ENCODE measurements around the gene LSM14A. TPM values are rescaled to one million over a fixed set of nuclear protein-coding genes. Genes with fewer than 3 reads are reported as not detected.
A peak's percentile ranks its signal among the peaks of the same experiment; 100 is the strongest.

Gene LSM14A
- total and polyA plus RNA-seq, 4 donors: 12.6 to 133 (median 48.0) TPM

DNA sequence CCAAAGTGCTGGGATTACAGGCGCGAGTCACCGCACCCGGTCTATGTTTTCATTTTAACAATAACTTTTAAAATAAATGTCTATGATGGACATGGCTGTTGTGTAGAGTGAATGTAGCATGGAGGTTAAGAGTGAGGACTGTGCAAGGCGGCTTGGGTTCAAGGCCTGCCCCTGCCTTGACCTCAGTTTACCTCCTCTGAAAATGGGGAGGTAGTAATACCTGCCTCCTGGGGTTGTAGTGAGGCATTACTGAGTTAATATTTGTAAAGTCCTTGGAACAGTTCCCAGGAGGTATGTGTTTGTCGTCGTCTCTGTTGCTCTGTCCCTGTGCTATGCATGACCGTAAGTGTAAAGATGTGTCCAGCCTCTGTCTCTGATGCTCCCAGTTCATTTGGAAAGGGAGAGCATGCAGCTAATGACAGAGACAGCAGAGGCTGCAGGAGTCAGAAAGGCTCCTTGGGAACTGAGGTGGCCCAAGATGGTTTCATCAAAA lies 91.5 kb downstream of the LSM14A start:
- Histone ChIP-seq H3K9ac (ENCODE audit: low read depth in 1 of 2, low read length in 2 of 2) (no peak overlapping the region), H3K36me3 (ENCODE audit: control insufficient read depth in 4 of 4, insufficient read depth in 3 of 4, low read depth in 1 of 4, low read length in 3 of 4) (no peaks in the 10 kb centered on the region), H3K27me3 (ENCODE audit: control insufficient read depth in 4 of 4, insufficient read depth in 4 of 4, low read length in 3 of 4) (no peaks in the 10 kb centered on the region), H3K4me1 (ENCODE audit: control insufficient read depth in 4 of 4, insufficient read depth in 4 of 4, low read length in 3 of 4) (peaks cover 0 to 15% (median 9%) of the 10 kb centered on the region in 4 donors), H3K9me3 (ENCODE audit: control insufficient read depth in 4 of 4, low read length in 3 of 4) (no peaks in the 10 kb centered on the region), H3K4me3 (ENCODE audit: low read depth in 1 of 3, low read length in 3 of 3) (no peak overlapping the region), H3K27ac (ENCODE audit: low read depth in 1 of 2, low read length in 2 of 2) (no peak overlapping the region)
- WGBS: 70% methylated on average over 8 of the region's 8 CpGs
- TF ChIP-seq JUND (IDR thresholded peaks at IDR 0.05) (no peak), SP1 (IDR thresholded peaks at IDR 0.05) (peak; percentile 8), GABPA (IDR thresholded peaks at IDR 0.05 in 1 of 2, conservative IDR thresholded peaks at IDR 0.05 in 1 of 2) (no peak), RXRA (IDR thresholded peaks at IDR 0.05) (peak; percentile 42 to 48), RAD21 (IDR thresholded peaks at IDR 0.05) (peak in 1 of 2 donors; percentile 23), HNF4A (conservative IDR thresholded peaks at IDR 0.05) (peak; percentile 15 to 21), MAX (IDR thresholded peaks at IDR 0.05) (peak; percentile 21), FOXA1 (IDR thresholded peaks at IDR 0.05) (peak; percentile 16), HNF4G (IDR thresholded peaks at IDR 0.05) (no peak)
- TF ChIP-seq, protein P1, sequence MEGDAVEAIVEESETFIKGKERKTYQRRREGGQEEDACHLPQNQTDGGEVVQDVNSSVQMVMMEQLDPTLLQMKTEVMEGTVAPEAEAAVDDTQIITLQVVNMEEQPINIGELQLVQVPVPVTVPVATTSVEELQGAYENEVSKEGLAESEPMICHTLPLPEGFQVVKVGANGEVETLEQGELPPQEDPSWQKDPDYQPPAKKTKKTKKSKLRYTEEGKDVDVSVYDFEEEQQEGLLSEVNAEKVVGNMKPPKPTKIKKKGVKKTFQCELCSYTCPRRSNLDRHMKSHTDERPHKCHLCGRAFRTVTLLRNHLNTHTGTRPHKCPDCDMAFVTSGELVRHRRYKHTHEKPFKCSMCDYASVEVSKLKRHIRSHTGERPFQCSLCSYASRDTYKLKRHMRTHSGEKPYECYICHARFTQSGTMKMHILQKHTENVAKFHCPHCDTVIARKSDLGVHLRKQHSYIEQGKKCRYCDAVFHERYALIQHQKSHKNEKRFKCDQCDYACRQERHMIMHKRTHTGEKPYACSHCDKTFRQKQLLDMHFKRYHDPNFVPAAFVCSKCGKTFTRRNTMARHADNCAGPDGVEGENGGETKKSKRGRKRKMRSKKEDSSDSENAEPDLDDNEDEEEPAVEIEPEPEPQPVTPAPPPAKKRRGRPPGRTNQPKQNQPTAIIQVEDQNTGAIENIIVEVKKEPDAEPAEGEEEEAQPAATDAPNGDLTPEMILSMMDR (IDR thresholded peaks at IDR 0.05; ENCODE audit: low read depth, low read length, missing input control): peak; percentile 5
- DNase-seq (ENCODE audit: low spot score): no peak

- Histone ChIP-seq H3K4me3 (ENCODE audit: low read depth in 1 of 3, low read length in 3 of 3) (no peak overlapping the region), H3K27me3 (ENCODE audit: control insufficient read depth in 4 of 4, insufficient read depth in 4 of 4, low read length in 3 of 4) (no peaks in the 10 kb centered on the region), H3K4me1 (ENCODE audit: control insufficient read depth in 4 of 4, insufficient read depth in 4 of 4, low read length in 3 of 4) (peaks cover 5 to 29% (median 17%) of the 10 kb centered on the region in 4 donors), H3K36me3 (ENCODE audit: control insufficient read depth in 4 of 4, insufficient read depth in 3 of 4, low read depth in 1 of 4, low read length in 3 of 4) (no peaks in the 10 kb centered on the region), H3K9ac (ENCODE audit: low read depth in 1 of 2, low read length in 2 of 2) (no peak overlapping the region), H3K9me3 (ENCODE audit: control insufficient read depth in 4 of 4, low read length in 3 of 4) (no peaks in the 10 kb centered on the region), H3K27ac (ENCODE audit: low read depth in 1 of 2, low read length in 2 of 2) (no peak overlapping the region)
- TF ChIP-seq NR2F2 (IDR thresholded peaks at IDR 0.05) (peak; percentile 23), JUND (IDR thresholded peaks at IDR 0.05) (no peak), GABPA (IDR thresholded peaks at IDR 0.05 in 1 of 2, conservative IDR thresholded peaks at IDR 0.05 in 1 of 2) (no peak), EGR1 (IDR thresholded peaks at IDR 0.05; ENCODE audit: low read depth in 2 of 2) (no peak)
- no peak for DNase-seq (ENCODE audit: low spot score)
- WGBS: 78% methylated on average over 6 of the region's 6 CpGs
Observed at GRCh38 chr19:34265221-34265650, 92.9 kb downstream of the LSM14A start.

DNA sequence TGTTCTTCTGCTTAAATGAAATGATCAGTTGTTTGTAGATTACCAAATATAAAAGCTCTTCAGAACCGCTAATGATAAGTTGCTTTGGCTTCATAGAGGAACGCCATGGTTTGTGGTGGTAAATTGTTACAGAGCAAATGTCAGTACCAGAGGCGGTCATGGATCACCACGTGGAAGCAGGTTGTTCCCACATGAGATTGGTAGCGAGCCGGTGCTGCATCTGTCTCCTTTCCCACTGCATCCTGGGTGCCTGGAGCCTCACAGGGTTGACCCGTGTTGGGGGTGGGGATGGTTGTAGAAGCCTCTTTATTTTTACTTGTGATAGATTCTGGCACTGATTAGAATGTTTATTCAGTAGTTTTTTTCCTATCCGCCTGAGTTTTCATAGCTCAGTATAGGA lies 96.8 kb downstream of the LSM14A start:
- Histone ChIP-seq H3K4me1 (ENCODE audit: control insufficient read depth in 4 of 4, insufficient read depth in 4 of 4, low read length in 3 of 4) (peaks cover 5 to 26% (median 13%) of the 10 kb centered on the region in 4 donors), H3K9ac (ENCODE audit: low read depth in 1 of 2, low read length in 2 of 2) (peak overlapping the region in 1 of 2 donors; percentile 58), H3K4me3 (ENCODE audit: low read depth in 1 of 3, low read length in 3 of 3) (no peak overlapping the region), H3K27ac (ENCODE audit: low read depth in 1 of 2, low read length in 2 of 2) (peak overlapping the region; percentile 46 to 61), H3K36me3 (ENCODE audit: control insufficient read depth in 4 of 4, insufficient read depth in 3 of 4, low read depth in 1 of 4, low read length in 3 of 4) (no peaks in the 10 kb centered on the region), H3K27me3 (ENCODE audit: control insufficient read depth in 4 of 4, insufficient read depth in 4 of 4, low read length in 3 of 4) (no peaks in the 10 kb centered on the region), H3K9me3 (ENCODE audit: control insufficient read depth in 4 of 4, low read length in 3 of 4) (no peaks in the 10 kb centered on the region)
- 37% methylated on average over 8 of the region's 8 CpGs for WGBS
- no peak for DNase-seq (ENCODE audit: low spot score)
- TF ChIP-seq MAX (IDR thresholded peaks at IDR 0.05) (peak; percentile 44), FOXA1 (IDR thresholded peaks at IDR 0.05) (no peak), RXRA (IDR thresholded peaks at IDR 0.05) (no peak), FOXA2 (IDR thresholded peaks at IDR 0.05) (no peak)
